ENCODE measurements around the gene COX20. TPM values are rescaled to one million over a fixed set of nuclear protein-coding genes. Genes with fewer than 3 reads are reported as not detected.
A peak's percentile ranks its signal among the peaks of the same experiment; 100 is the strongest.

COX20 gene
- total and polyA plus RNA-seq, 10 of the 15 experiments (the other 5 are each of a cell fraction or from before 2014, with no cell fraction given), result 22.8 to 112 (median 52.7) TPM

GRCh38 chr1:244864253-244865027 is 29.0 kb downstream of the COX20 start, which contains the start of gene HNRNPU:
HNRNPU (minus strand) TSS chr1:244864543; CDS start chr1:244864307, 236 bp downstream.
- in situ Hi-C loops (cut with MboI) (loop anchor here (5.0 kb wide), 1 partner anchor 103 kb away; a partner anchor contains a TSS), intact Hi-C loops (cut with micrococcal nuclease; ENCODE audit: unreplicated experiment) (loop anchor here (1.0 to 2.0 kb wide), 5 partner anchors 29 to 212 kb away; partner anchors contain the start of genes COX20 and DESI2)
- Histone ChIP-seq H3K36me3 (ENCODE audit: control insufficient read depth in 2 of 2, insufficient read depth in 2 of 2, low read length in 1 of 2) (peaks cover 4 to 25% of the 10 kb centered on the region in 2 experiments), H3K27me3 (replicated peaks in 1 of 2; ENCODE audit: control insufficient read depth in 2 of 2, insufficient read depth in 2 of 2, low read length in 1 of 2) (no peaks in the 10 kb centered on the region), H4K20me1 (ENCODE audit: control insufficient read depth, insufficient read depth) (peaks cover 14% of the 10 kb centered on the region), H3K4me2 (ENCODE audit: control insufficient read depth, insufficient read depth) (peak within 1 kb of the TSS; percentile 91), H2AFZ (ENCODE audit: control insufficient read depth, low read depth, low read length) (peak within 1 kb of the TSS; percentile 94), H3K4me1 (ENCODE audit: control insufficient read depth, insufficient read depth, low read length) (peaks cover 3% of the 10 kb centered on the region; the same call in 1 of the 2 replicates), H3K79me2 (ENCODE audit: control insufficient read depth, insufficient read depth, low read length) (peaks cover 55% of the 10 kb centered on the region), H3K9me3 (replicated peaks; ENCODE audit: control insufficient read depth, insufficient read depth, low read length) (no peaks in the 10 kb centered on the region), H3K4me3 (peak within 1 kb of the TSS; percentile 100), H3K9ac (ENCODE audit: control insufficient read depth, insufficient read depth, low read length) (peak within 1 kb of the TSS; percentile 100), H3K27ac (ENCODE audit: control insufficient read depth, insufficient read depth) (peak within 1 kb of the TSS; percentile 99)
- 3% methylated on average over 71 of the region's 71 CpGs for WGBS (ENCODE audit: insufficient coverage, insufficient replicate concordance, low lambda C conversion rate, missing lambda C conversion rate)
- SMC1A ChIA-PET (ENCODE audit: uncharacterized antibody, unreplicated experiment), result interaction anchor here (0.9 to 18.4 kb wide), 16 partner anchors 10 to 260 kb away, joined by 3 to 360 read pairs (median 4); partner anchors contain the start of gene COX20
- peak; percentile 80 for ATAC-seq
- CTCF ChIA-PET, result interaction anchor here (0.9 to 11.1 kb wide), 9 partner anchors 9 to 178 kb away, joined by 3 to 98 read pairs (median 6); partner anchors contain the start of gene COX20
- peak; percentile 93 for FAIRE-seq
- DNase-seq (ENCODE audit: low read depth, low spot score), result peak; percentile 81
- RAD21 ChIA-PET (ENCODE audit: unreplicated experiment), result interaction anchor here (1.0 to 2.8 kb wide), 9 partner anchors 29 to 265 kb away, joined by 3 to 22 read pairs (median 9); partner anchors contain the start of gene COX20
- POLR2A ChIA-PET, result interaction anchor here (0.5 to 21.2 kb wide), 13 partner anchors 11 to 211 kb away, joined by 3 to 350 read pairs (median 4); partner anchors contain the start of gene COX20
- BruUV-seq (replicated peaks), result no TSS peak
- TF ChIP-seq BHLHE40 (IDR thresholded peaks at IDR 0.05; ENCODE audit: borderline replicate concordance in 1 of 2, low read depth in 2 of 2, low read length in 1 of 2) (peak in 1 of 2 experiments; percentile 28; a peak in 1 of 4 replicates), PML (IDR thresholded peaks at IDR 0.05; ENCODE audit: low read length) (peak; percentile 92), RB1 (IDR thresholded peaks at IDR 0.05; ENCODE audit: borderline replicate concordance) (peak; percentile 27; the same call in 1 of the 2 replicates), FOXK2 (IDR thresholded peaks at IDR 0.05) (no peak), IKZF1 (conservative IDR thresholded peaks at IDR 0.05) (peak; percentile 73), ZSCAN29 (IDR thresholded peaks at IDR 0.05) (peak; percentile 65; the same call in 1 of the 2 replicates), REST (IDR thresholded peaks at IDR 0.05; ENCODE audit: low read depth, low read length) (no peak; the same call in 1 of the 2 replicates), NBN (IDR thresholded peaks at IDR 0.05) (peak; percentile 80), SPI1 (IDR thresholded peaks at IDR 0.05; ENCODE audit: borderline replicate concordance, insufficient read depth, low read depth, low read length) (no peak), PAX5 (IDR thresholded peaks at IDR 0.05; ENCODE audit: borderline replicate concordance, low read depth, low read length) (no peak), BRCA1 (IDR thresholded peaks at IDR 0.05; ENCODE audit: low read depth, low read length) (0 out of 2 replicates have a peak, but pooled peaks have one; percentile 22)
- TF ChIP-seq, protein P1, sequence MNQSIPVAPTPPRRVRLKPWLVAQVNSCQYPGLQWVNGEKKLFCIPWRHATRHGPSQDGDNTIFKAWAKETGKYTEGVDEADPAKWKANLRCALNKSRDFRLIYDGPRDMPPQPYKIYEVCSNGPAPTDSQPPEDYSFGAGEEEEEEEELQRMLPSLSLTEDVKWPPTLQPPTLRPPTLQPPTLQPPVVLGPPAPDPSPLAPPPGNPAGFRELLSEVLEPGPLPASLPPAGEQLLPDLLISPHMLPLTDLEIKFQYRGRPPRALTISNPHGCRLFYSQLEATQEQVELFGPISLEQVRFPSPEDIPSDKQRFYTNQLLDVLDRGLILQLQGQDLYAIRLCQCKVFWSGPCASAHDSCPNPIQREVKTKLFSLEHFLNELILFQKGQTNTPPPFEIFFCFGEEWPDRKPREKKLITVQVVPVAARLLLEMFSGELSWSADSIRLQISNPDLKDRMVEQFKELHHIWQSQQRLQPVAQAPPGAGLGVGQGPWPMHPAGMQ (IDR thresholded peaks at IDR 0.05; ENCODE audit: borderline replicate concordance), result no peak
- TF ChIP-seq, protein P2, sequence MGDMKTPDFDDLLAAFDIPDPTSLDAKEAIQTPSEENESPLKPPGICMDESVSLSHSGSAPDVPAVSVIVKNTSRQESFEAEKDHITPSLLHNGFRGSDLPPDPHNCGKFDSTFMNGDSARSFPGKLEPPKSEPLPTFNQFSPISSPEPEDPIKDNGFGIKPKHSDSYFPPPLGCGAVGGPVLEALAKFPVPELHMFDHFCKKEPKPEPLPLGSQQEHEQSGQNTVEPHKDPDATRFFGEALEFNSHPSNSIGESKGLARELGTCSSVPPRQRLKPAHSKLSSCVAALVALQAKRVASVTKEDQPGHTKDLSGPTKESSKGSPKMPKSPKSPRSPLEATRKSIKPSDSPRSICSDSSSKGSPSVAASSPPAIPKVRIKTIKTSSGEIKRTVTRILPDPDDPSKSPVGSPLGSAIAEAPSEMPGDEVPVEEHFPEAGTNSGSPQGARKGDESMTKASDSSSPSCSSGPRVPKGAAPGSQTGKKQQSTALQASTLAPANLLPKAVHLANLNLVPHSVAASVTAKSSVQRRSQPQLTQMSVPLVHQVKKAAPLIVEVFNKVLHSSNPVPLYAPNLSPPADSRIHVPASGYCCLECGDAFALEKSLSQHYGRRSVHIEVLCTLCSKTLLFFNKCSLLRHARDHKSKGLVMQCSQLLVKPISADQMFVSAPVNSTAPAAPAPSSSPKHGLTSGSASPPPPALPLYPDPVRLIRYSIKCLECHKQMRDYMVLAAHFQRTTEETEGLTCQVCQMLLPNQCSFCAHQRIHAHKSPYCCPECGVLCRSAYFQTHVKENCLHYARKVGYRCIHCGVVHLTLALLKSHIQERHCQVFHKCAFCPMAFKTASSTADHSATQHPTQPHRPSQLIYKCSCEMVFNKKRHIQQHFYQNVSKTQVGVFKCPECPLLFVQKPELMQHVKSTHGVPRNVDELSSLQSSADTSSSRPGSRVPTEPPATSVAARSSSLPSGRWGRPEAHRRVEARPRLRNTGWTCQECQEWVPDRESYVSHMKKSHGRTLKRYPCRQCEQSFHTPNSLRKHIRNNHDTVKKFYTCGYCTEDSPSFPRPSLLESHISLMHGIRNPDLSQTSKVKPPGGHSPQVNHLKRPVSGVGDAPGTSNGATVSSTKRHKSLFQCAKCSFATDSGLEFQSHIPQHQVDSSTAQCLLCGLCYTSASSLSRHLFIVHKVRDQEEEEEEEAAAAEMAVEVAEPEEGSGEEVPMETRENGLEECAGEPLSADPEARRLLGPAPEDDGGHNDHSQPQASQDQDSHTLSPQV (IDR thresholded peaks at IDR 0.05), result no peak
